ENCODE data around the gene KCNK18. TPM values are rescaled to one million over a fixed set of nuclear protein-coding genes. Genes with fewer than 3 reads are reported as not detected.
A peak's percentile ranks its signal among the peaks of the same experiment; 100 is the strongest.

Gene KCNK18
- total RNA-seq, 1 experiment from 2014 or later = not detected

GRCh38 chr10:117201826-117202225, 4.5 kb downstream of the KCNK18 start:
- CTCF ChIA-PET = interaction anchor here (1.5 to 2.4 kb wide), 2 partner anchors 15 to 27 kb away, joined by 5 to 13 read pairs; no protein-coding TSS in a partner anchor
- no peak for TF ChIP-seq CTCF (IDR thresholded peaks at IDR 0.05; ENCODE audit: unreplicated experiment)
- no peaks in the 10 kb centered on the region for H3K36me3 Mint-ChIP-seq (ENCODE audit: insufficient read depth, unreplicated experiment)
- H3K27me3 Mint-ChIP-seq (ENCODE audit: insufficient read depth, unreplicated experiment) = peaks cover 11% of the 10 kb centered on the region
- H3K4me1 Mint-ChIP-seq (ENCODE audit: insufficient read depth, unreplicated experiment) = no peaks in the 10 kb centered on the region
- DNase-seq (ENCODE audit: unreplicated experiment) = no peak
- H3K9me3 Mint-ChIP-seq (ENCODE audit: unreplicated experiment) = peaks cover 7% of the 10 kb centered on the region
- no TSS peak for BruUV-seq (replicated peaks)
- H3K4me3 Mint-ChIP-seq (ENCODE audit: unreplicated experiment) = no peak overlapping the region
- no peak overlapping the region for H3K27ac Mint-ChIP-seq (ENCODE audit: low read depth, unreplicated experiment)
- POLR2A ChIA-PET = no interaction called here
- intact Hi-C loops (cut with micrococcal nuclease) = no loop called here

GRCh38 chr10:117204316-117204715, 7.0 kb downstream of the KCNK18 start:
- no peak overlapping the region for H3K27ac Mint-ChIP-seq (ENCODE audit: low read depth, unreplicated experiment)
- intact Hi-C loops (cut with micrococcal nuclease) = no loop called here
- CTCF ChIA-PET = interaction anchor here (0.8 to 2.8 kb wide), 3 partner anchors 11 to 408 kb away, joined by 3 to 9 read pairs (median 4); no protein-coding TSS in a partner anchor
- peaks cover 7% of the 10 kb centered on the region for H3K9me3 Mint-ChIP-seq (ENCODE audit: unreplicated experiment)
- no peaks in the 10 kb centered on the region for H3K4me1 Mint-ChIP-seq (ENCODE audit: insufficient read depth, unreplicated experiment)
- H3K36me3 Mint-ChIP-seq (ENCODE audit: insufficient read depth, unreplicated experiment) = no peaks in the 10 kb centered on the region
- no peak for DNase-seq (ENCODE audit: unreplicated experiment)
- no peak for TF ChIP-seq CTCF (IDR thresholded peaks at IDR 0.05; ENCODE audit: unreplicated experiment)
- BruUV-seq (replicated peaks) = no TSS peak
- POLR2A ChIA-PET = no interaction called here
- no peak overlapping the region for H3K4me3 Mint-ChIP-seq (ENCODE audit: unreplicated experiment)
- H3K27me3 Mint-ChIP-seq (ENCODE audit: insufficient read depth, unreplicated experiment) = peaks cover 16% of the 10 kb centered on the region

GRCh38 chr10:117212176-117212575, 14.9 kb downstream of the KCNK18 start:
- DNase-seq (ENCODE audit: unreplicated experiment) = no peak
- no peak for TF ChIP-seq CTCF (IDR thresholded peaks at IDR 0.05; ENCODE audit: unreplicated experiment)
- ChIA-PET CTCF (interaction anchor here (5.6 kb wide), 1 partner anchor 107 kb away, joined by 26 read pairs; no protein-coding TSS in a partner anchor), POLR2A (no interaction called here)
- Mint-ChIP-seq H3K4me3 (ENCODE audit: unreplicated experiment) (no peak overlapping the region), H3K9me3 (ENCODE audit: unreplicated experiment) (peaks cover 8% of the 10 kb centered on the region), H3K27ac (ENCODE audit: low read depth, unreplicated experiment) (no peak overlapping the region), H3K4me1 (ENCODE audit: insufficient read depth, unreplicated experiment) (no peaks in the 10 kb centered on the region), H3K27me3 (ENCODE audit: insufficient read depth, unreplicated experiment) (peaks cover 63% of the 10 kb centered on the region), H3K36me3 (ENCODE audit: insufficient read depth, unreplicated experiment) (no peaks in the 10 kb centered on the region)
- intact Hi-C loops (cut with micrococcal nuclease) = loop anchor here (10.0 kb wide), 1 partner anchor 263 kb away; no protein-coding TSS in a partner anchor
- no TSS peak for BruUV-seq (replicated peaks)

- no peak overlapping the region for H3K4me3 Mint-ChIP-seq (ENCODE audit: unreplicated experiment)
- DNase-seq (ENCODE audit: unreplicated experiment) = peak; percentile 55
- peaks cover 57% of the 10 kb centered on the region for H3K27me3 Mint-ChIP-seq (ENCODE audit: insufficient read depth, unreplicated experiment)
- H3K9me3 Mint-ChIP-seq (ENCODE audit: unreplicated experiment) = peaks cover 8% of the 10 kb centered on the region
- POLR2A ChIA-PET = no interaction called here
- no peak overlapping the region for H3K27ac Mint-ChIP-seq (ENCODE audit: low read depth, unreplicated experiment)
- BruUV-seq (replicated peaks) = no TSS peak
- intact Hi-C loops (cut with micrococcal nuclease) = loop anchor here (10.0 kb wide), 1 partner anchor 260 kb away; no protein-coding TSS in a partner anchor
- CTCF ChIA-PET = interaction anchor here (0.6 to 7.2 kb wide), 4 partner anchors 103 to 422 kb away, joined by 3 to 170 read pairs (median 3); no protein-coding TSS in a partner anchor
- no peaks in the 10 kb centered on the region for H3K4me1 Mint-ChIP-seq (ENCODE audit: insufficient read depth, unreplicated experiment)
- no peak for TF ChIP-seq CTCF (IDR thresholded peaks at IDR 0.05; ENCODE audit: unreplicated experiment)
- H3K36me3 Mint-ChIP-seq (ENCODE audit: insufficient read depth, unreplicated experiment) = no peaks in the 10 kb centered on the region
Measured at GRCh38 chr10:117214401-117214800, 17.1 kb downstream of the KCNK18 start.
